ENCODE results near the gene SHROOM3.
"Not testable (repeated sequence)": the region's sequence is repeated elsewhere in the genome, so short reads cannot be mapped to it uniquely, and the experiment has no call there.

The SHROOM3 gene

GRCh38 chr4:76447393-76447851, 12.4 kb downstream of the SHROOM3 start:
- no peak for DNase-seq

GRCh38 chr4:76448211-76448610, 13.2 kb downstream of the SHROOM3 start:
- DNase-seq, result no peak

- no peak for DNase-seq
Observed at GRCh38 chr4:76449362-76449767, 14.3 kb downstream of the SHROOM3 start.

GRCh38 chr4:76449833-76450232, 14.8 kb downstream of the SHROOM3 start:
- no peak for DNase-seq

- DNase-seq, result no peak
Observed at GRCh38 chr4:76453232-76453631, 18.2 kb downstream of the SHROOM3 start.

- not testable (repeated sequence) for DNase-seq
Observed at GRCh38 chr4:76454073-76454472, 19.0 kb downstream of the SHROOM3 start.

GRCh38 chr4:76457885-76458284, 22.9 kb downstream of the SHROOM3 start:
- no peak for DNase-seq

GRCh38 chr4:76458297-76458696, 23.3 kb downstream of the SHROOM3 start:
- DNase-seq, result no peak

GRCh38 chr4:76458825-76459224, 23.8 kb downstream of the SHROOM3 start:
- DNase-seq, result no peak

GRCh38 chr4:76459291-76459723, 24.3 kb downstream of the SHROOM3 start:
- DNase-seq, result no peak

- DNase-seq, result no peak
Observed at GRCh38 chr4:76463568-76463967, 28.5 kb downstream of the SHROOM3 start.

GRCh38 chr4:76470064-76470463, 35.0 kb downstream of the SHROOM3 start:
- no peak for DNase-seq

- DNase-seq, result no peak
Observed at GRCh38 chr4:76470532-76470931, 35.5 kb downstream of the SHROOM3 start.

GRCh38 chr4:76476571-76476970, 41.5 kb downstream of the SHROOM3 start:
- DNase-seq, result no peak

- DNase-seq, result no peak
Observed at GRCh38 chr4:76484654-76485053, 49.6 kb downstream of the SHROOM3 start.

- no peak for DNase-seq
Observed at GRCh38 chr4:76485450-76485849, 50.4 kb downstream of the SHROOM3 start.

GRCh38 chr4:76486588-76487276, 51.7 kb downstream of the SHROOM3 start:
- DNase-seq, result no peak

GRCh38 chr4:76487621-76488020, 52.6 kb downstream of the SHROOM3 start:
- DNase-seq, result no peak

GRCh38 chr4:76488455-76488854, 53.4 kb downstream of the SHROOM3 start:
- no peak for DNase-seq

- DNase-seq, result no peak
Observed at GRCh38 chr4:76488888-76489685, 54.1 kb downstream of the SHROOM3 start.

GRCh38 chr4:76489686-76490161, 54.7 kb downstream of the SHROOM3 start:
- DNase-seq, result no peak

- no peak for DNase-seq
Observed at GRCh38 chr4:76492055-76492454, 57.0 kb downstream of the SHROOM3 start.

- no peak for DNase-seq
Observed at GRCh38 chr4:76494243-76494642, 59.2 kb downstream of the SHROOM3 start.

All from activated effector memory CD4-positive, alpha-beta T cell treated with Interleukin-2 at 50 U/mL for 16 hours (primary cell).